ENCODE data around the gene PIK3R2. TPM values are rescaled to one million over a fixed set of nuclear protein-coding genes. Genes with fewer than 3 reads are reported as not detected.

Gene PIK3R2
- total RNA-seq, 1 donor = 36.7 TPM

- no peak for DNase-seq (ENCODE audit: low read depth)
- H3K4me3 ChIP-seq (ENCODE audit: low read depth, low read length) = no peak overlapping the region
- no peak for TF ChIP-seq CTCF (IDR thresholded peaks at IDR 0.05; ENCODE audit: insufficient read depth, low read length)
These were observed 18.8 kb downstream of the PIK3R2 start for GRCh38 chr19:18171605-18172327.

GRCh38 chr19:18172331-18173053 is 19.5 kb downstream of the PIK3R2 start:
- DNase-seq (ENCODE audit: low read depth) = no peak
- no peak for TF ChIP-seq CTCF (IDR thresholded peaks at IDR 0.05; ENCODE audit: insufficient read depth, low read length)
- H3K4me3 ChIP-seq (ENCODE audit: low read depth, low read length) = no peak overlapping the region

- DNase-seq (ENCODE audit: low read depth) = peak; percentile 61
- TF ChIP-seq CTCF (IDR thresholded peaks at IDR 0.05; ENCODE audit: insufficient read depth, low read length) = no peak
- peak overlapping the region; percentile 80 for H3K4me3 ChIP-seq (ENCODE audit: low read depth, low read length)
These were observed 20.1 kb downstream of the PIK3R2 start for GRCh38 chr19:18173054-18173571.

- TF ChIP-seq CTCF (IDR thresholded peaks at IDR 0.05; ENCODE audit: insufficient read depth, low read length) = no peak
- DNase-seq (ENCODE audit: low read depth) = peak; percentile 40
- H3K4me3 ChIP-seq (ENCODE audit: low read depth, low read length) = peak within 1 kb of the TSS; percentile 80
These were observed 20.8 kb downstream of the PIK3R2 start, which contains the start of gene IFI30 for GRCh38 chr19:18173572-18174288. TSS of gene IFI30 (plus strand) at chr19:18173813. CDS start at chr19:18173842, 29 bp downstream.

GRCh38 chr19:18174983-18175382 is 22.0 kb downstream of the PIK3R2 start:
- peak overlapping the region; percentile 80 for H3K4me3 ChIP-seq (ENCODE audit: low read depth, low read length)
- TF ChIP-seq CTCF (IDR thresholded peaks at IDR 0.05; ENCODE audit: insufficient read depth, low read length) = no peak
- no peak for DNase-seq (ENCODE audit: low read depth)
